ENCODE measurements around the gene MYH9.

MYH9 gene

GRCh38 chr22:36329254-36330078 is 58.3 kb downstream of the MYH9 start:
- DNase-seq, result peak; percentile 91

GRCh38 chr22:36328635-36329253 is 59.0 kb downstream of the MYH9 start:
- peak; percentile 50 for DNase-seq

- DNase-seq, result no peak
Measured at GRCh38 chr22:36327922-36328551, 59.7 kb downstream of the MYH9 start.

GRCh38 chr22:36326178-36327161 is 61.3 kb downstream of the MYH9 start:
- no peak for DNase-seq

GRCh38 chr22:36325154-36326031 is 62.4 kb downstream of the MYH9 start:
- DNase-seq, result no peak

- DNase-seq, result no peak
Measured at GRCh38 chr22:36324414-36324813, 63.4 kb downstream of the MYH9 start.

- no peak for DNase-seq
Measured at GRCh38 chr22:36323855-36324331, 63.9 kb downstream of the MYH9 start.

GRCh38 chr22:36323182-36323854 is 64.4 kb downstream of the MYH9 start:
- no peak for DNase-seq

GRCh38 chr22:36322602-36322915 is 65.2 kb downstream of the MYH9 start:
- DNase-seq, result no peak

- no peak for DNase-seq
Measured at GRCh38 chr22:36321797-36322601, 65.8 kb downstream of the MYH9 start.

GRCh38 chr22:36320553-36320952 is 67.2 kb downstream of the MYH9 start:
- DNase-seq, result no peak

- DNase-seq, result no peak
Measured at GRCh38 chr22:36319595-36320497, 67.9 kb downstream of the MYH9 start.

GRCh38 chr22:36318442-36318841 is 69.3 kb downstream of the MYH9 start:
- no peak for DNase-seq

- no peak for DNase-seq
Measured at GRCh38 chr22:36317658-36318271, 70.0 kb downstream of the MYH9 start.

GRCh38 chr22:36316419-36316818 is 71.3 kb downstream of the MYH9 start:
- no peak for DNase-seq

GRCh38 chr22:36315325-36315724 is 72.4 kb downstream of the MYH9 start:
- no peak for DNase-seq

GRCh38 chr22:36311386-36312085 is 76.2 kb downstream of the MYH9 start:
- no peak for DNase-seq

- DNase-seq, result no peak
Measured at GRCh38 chr22:36308880-36309279, 78.9 kb downstream of the MYH9 start.
